Psoas muscle (tissue), 8 donors: ENCODE data around the gene CCDC57. TPM values are rescaled to one million over a fixed set of nuclear protein-coding genes. Genes with fewer than 3 reads are reported as not detected.

Experiments used
- ATAC-seq, 4 donors: fragments of 200-7000 bp; cut with Tn5 transposase; one replicate each; pipeline ENCODE4 v1.9.1; 2020; ENCODE audit warnings: moderate library complexity in 3 of 4, mild to moderate bottlenecking in 2 of 4
- DNase-seq, 2 donors: peaks; one replicate each; pipeline ENCODE4 v3.0.0-alpha.2; 2020
- H3K27ac ChIP-seq: fragments of 200-600 bp; one replicate; pipeline ENCODE4 v1.8.0; 2022
- H3K27me3 ChIP-seq, 3 donors: fragments of 200-600 bp in 1 of 3; one replicate each; pipeline versions ENCODE4 v1.6.1 to v1.8.0; 2013 to 2022; ENCODE audit warnings: low read length in 2 of 3, mild to moderate bottlenecking in 2 of 3, moderate library complexity in 1 of 3; ENCODE audit not compliant: insufficient read depth in 3 of 3
- H3K36me3 ChIP-seq, 2 donors: fragments of 200-600 bp in 1 of 2; one replicate each; pipeline versions ENCODE4 v1.6.1 to v1.8.0; 2013 to 2022; ENCODE audit warnings: low read depth in 1 of 2, mild to moderate bottlenecking in 1 of 2, moderate library complexity in 1 of 2; ENCODE audit not compliant: insufficient read depth in 1 of 2
- H3K4me1 ChIP-seq: fragments of 200-600 bp; one replicate; pipeline ENCODE4 v1.8.0; 2022
- H3K4me3 ChIP-seq: fragments of 200-600 bp; one replicate; pipeline ENCODE4 v1.8.0; 2022; ENCODE audit warnings: mild to moderate bottlenecking
- H3K9me3 ChIP-seq: fragments of 200-600 bp; one replicate; pipeline ENCODE4 v1.8.0; 2022
- WGBS, 3 donors: extraction: QIAGEN DNeasy Blood & Tissue Kit; methylation state at CpG; one replicate each; pipeline versions ENCODE4 v1.1.6 to v1.1.7; 2013; 5-methylcytosine and 5-hydroxymethylcytosine counted together
- intact Hi-C, 2 donors: fragments of 100-400 bp; cut with DNase I; formaldehyde crosslinking; loops; one replicate each; pipeline versions ENCODE4 v1.11.0 to v1.14.2; 2022
- polyA plus RNA-seq, 3 donors: library from polyadenylated mRNA; stranded (reverse); fragments of 200-250 nt; gene quantifications; one replicate each; pipeline ENCODE4 v1.2.3, GENCODE V29; 2013
- total RNA-seq, 4 donors: library from RNA; stranded (reverse); fragmentation: NEBNext Ultra II Directional in 2 of 4; extraction: Animal tissue kit (Norgen Biotek cat#: 25700) in 2 of 4; gene quantifications; one replicate each; pipeline versions ENCODE4 v1.2.1 to v1.2.4, GENCODE V29; 2021 to 2023
- TF ChIP-seq, protein P1 (sequence below): fragments of 200-600 bp; IDR thresholded peaks from one replicate; pipeline ENCODE4 v1.8.0; 2022; ENCODE audit warnings: antibody characterized with exemption
- donor health status: healthy with polysubstance abuse.
- donor health status: DM: no; HTN: no; CAD: no; lungs with moderate emphysema.
- donor health status: Bipolar disorder and iron deficiency.
- donor health status: healthy.
- donor health status: DM: yes; HTN: yes; CAD: no.
- donor health status: DM: no; HTN: no; CAD: no.
- donor health status: DM: no; HTN: no; CAD: no.
- donor health status: DM: yes; HTN: yes; CAD: no.

The CCDC57 gene
- total and polyA plus RNA-seq, 7 donors: 7.2 to 15.3 (median 11.1) TPM

GRCh38 chr17:82104797-82105416, 107.7 kb downstream of the CCDC57 start:
- TF ChIP-seq, protein P1, sequence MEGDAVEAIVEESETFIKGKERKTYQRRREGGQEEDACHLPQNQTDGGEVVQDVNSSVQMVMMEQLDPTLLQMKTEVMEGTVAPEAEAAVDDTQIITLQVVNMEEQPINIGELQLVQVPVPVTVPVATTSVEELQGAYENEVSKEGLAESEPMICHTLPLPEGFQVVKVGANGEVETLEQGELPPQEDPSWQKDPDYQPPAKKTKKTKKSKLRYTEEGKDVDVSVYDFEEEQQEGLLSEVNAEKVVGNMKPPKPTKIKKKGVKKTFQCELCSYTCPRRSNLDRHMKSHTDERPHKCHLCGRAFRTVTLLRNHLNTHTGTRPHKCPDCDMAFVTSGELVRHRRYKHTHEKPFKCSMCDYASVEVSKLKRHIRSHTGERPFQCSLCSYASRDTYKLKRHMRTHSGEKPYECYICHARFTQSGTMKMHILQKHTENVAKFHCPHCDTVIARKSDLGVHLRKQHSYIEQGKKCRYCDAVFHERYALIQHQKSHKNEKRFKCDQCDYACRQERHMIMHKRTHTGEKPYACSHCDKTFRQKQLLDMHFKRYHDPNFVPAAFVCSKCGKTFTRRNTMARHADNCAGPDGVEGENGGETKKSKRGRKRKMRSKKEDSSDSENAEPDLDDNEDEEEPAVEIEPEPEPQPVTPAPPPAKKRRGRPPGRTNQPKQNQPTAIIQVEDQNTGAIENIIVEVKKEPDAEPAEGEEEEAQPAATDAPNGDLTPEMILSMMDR: no peak
- intact Hi-C loops: loop anchor here in 1 of 2 donors (5.0 kb wide), 2 partner anchors 47 to 73 kb away; partner anchors contain the start of gene RAC3
- Histone ChIP-seq H3K36me3 (no peaks in the 10 kb centered on the region), H3K4me1 (peaks cover 49% of the 10 kb centered on the region), H3K27ac (peak overlapping the region; percentile 97), H3K9me3 (no peaks in the 10 kb centered on the region), H3K4me3 (no peak overlapping the region), H3K27me3 (no peaks in the 10 kb centered on the region)
- ATAC-seq: no peak
- DNase-seq: no peak
- WGBS, 3 donors: 94 to 96% (median 95%) methylated on average over 9 to 11 of the region's 11 CpGs

DNA sequence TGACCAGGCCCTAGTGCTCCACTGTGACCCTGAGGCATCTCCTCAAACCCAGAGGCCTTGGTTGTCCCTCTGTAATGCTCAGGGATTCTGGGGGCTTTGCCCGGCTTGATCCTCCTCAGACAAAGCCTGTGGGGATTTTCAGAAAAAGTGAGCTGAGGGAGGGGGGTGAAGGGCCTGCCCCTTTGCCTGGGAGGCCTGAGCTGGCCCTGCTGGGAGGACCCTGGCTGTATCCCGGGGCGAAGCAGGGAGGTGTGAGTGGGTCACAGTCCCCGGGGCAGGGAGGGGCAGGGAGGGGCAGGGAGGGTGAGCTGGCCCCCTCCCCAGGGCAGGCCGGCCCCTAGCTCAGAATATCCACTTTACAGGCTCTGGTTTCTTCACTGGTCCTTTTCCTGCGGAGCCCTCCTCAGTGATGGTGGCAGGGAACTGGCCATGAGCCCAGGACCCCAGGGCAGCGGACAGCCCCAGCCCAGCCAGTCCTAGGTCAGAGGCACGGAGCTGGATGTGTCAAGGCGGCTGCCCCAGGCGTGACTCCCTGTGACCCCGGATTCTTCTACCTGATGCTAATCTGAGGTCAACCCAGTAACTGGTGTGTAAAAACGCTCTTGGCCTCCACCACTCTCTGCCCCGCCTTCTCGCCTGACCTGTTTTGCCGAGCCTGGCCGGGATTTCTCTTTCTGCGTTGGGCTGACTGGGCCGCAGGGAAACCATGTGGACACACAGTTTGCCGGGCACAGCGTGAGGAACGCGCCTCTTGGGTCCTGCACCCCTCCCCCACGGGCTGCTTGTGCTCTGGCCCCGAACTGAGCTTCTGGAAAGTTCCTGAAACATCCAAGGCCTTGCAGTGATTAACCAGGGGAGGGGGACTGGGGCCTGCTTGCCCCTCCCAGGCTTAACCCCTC, 108.8 kb downstream of the CCDC57 start:
- H3K27me3 ChIP-seq: no peaks in the 10 kb centered on the region
- H3K4me1 ChIP-seq: peaks cover 55% of the 10 kb centered on the region
- ATAC-seq (peak in 3 of 4 donors; percentile 12 to 41 (median 25)), DNase-seq (peak; percentile 71 to 86)
- H3K4me3 ChIP-seq: no peak overlapping the region
- H3K36me3 ChIP-seq: no peaks in the 10 kb centered on the region
- intact Hi-C loops: loop anchor here in 1 of 2 donors (5.0 kb wide), 1 partner anchor 72 kb away; the partner anchor contains the start of gene RAC3
- peak overlapping the region; percentile 97 for H3K27ac ChIP-seq
- TF ChIP-seq, protein P1: no peak
- WGBS, 3 donors: 46 to 56% (median 52%) methylated on average over 21 to 24 of the region's 24 CpGs
- no peaks in the 10 kb centered on the region for H3K9me3 ChIP-seq

DNA sequence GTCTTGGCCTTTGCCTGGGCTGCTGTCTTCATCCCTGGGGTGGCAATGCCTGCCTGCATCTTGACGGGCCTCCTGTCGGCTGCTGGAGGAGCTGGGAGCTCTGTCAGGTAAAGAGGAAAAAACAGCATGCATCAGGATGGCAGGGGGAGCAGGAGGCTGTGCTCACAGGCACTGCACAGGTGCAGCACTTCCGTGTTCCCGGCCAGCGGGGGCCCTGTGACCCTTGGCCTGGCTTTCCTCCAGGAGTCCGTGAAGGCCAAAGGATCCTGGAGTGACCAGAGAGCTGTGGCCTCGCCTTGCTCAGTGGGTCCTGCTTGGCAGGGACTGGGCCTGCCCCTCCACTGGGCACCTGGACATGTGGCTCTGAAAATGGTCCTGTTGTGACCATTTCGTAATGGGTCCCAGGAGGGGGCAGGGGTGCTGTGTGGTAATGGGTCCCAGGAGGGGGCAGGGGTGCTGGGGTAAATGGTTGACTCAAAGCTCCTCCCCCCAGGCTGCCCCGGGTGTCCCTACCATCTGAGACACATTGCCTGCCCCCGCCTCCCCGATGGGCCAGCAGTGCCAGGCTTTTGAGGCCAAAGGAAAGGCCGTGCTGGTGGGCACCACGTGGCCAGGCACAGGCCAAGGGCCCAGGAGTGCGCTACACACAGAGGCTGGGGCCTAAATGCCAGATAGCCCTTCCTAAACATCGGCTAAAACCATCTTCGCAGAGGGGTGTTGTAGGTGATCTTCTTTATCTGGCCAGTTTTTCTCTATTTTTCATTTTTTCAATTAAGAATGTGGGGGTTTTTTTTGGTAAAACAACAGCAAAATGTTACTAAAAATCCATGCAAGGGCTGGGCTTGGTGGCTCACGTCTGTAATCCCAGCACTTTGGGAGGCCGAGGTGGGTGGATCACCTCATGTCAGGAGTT, 110.6 kb downstream of the CCDC57 start:
- TF ChIP-seq, protein P1: no peak
- no peak for ATAC-seq
- 46 to 62% (median 48%) methylated on average over 18 of the region's 18 CpGs for WGBS, 3 donors
- no peak overlapping the region for H3K4me3 ChIP-seq
- peak overlapping the region; percentile 97 for H3K27ac ChIP-seq
- H3K27me3 ChIP-seq: no peaks in the 10 kb centered on the region
- H3K36me3 ChIP-seq: no peaks in the 10 kb centered on the region
- H3K4me1 ChIP-seq: peaks cover 48% of the 10 kb centered on the region
- DNase-seq: peak; percentile 35 to 54
- intact Hi-C loops: loop anchor here in 1 of 2 donors (5.0 kb wide), 1 partner anchor 70 kb away; the partner anchor contains the start of gene RAC3
- H3K9me3 ChIP-seq: no peaks in the 10 kb centered on the region

- H3K9me3 ChIP-seq: no peaks in the 10 kb centered on the region
- 48 to 66% (median 56%) methylated on average over 10 of the region's 10 CpGs for WGBS, 3 donors
- H3K27ac ChIP-seq: peak overlapping the region; percentile 97
- TF ChIP-seq, protein P1: no peak
- no peak overlapping the region for H3K4me3 ChIP-seq
- intact Hi-C loops: loop anchor here in 1 of 2 donors (5.0 kb wide), 1 partner anchor 69 kb away; the partner anchor contains the start of gene RAC3
- H3K27me3 ChIP-seq: no peaks in the 10 kb centered on the region
- peaks cover 0 to 4% of the 10 kb centered on the region in 2 donors for H3K36me3 ChIP-seq
- peak in 1 of 4 donors; percentile 15 for ATAC-seq
- peaks cover 47% of the 10 kb centered on the region for H3K4me1 ChIP-seq
- peak; percentile 22 to 61 for DNase-seq
Measured at GRCh38 chr17:82101301-82101715, 111.3 kb downstream of the CCDC57 start.
